ENCODE data around the gene SLC17A9.

SLC17A9 gene

GRCh38 chr20:63006540-63007359, 54.2 kb downstream of the SLC17A9 start, which contains the start of gene BHLHE23:
Gene BHLHE23 (minus strand): TSS chr20:63006964. CDS start chr20:63006774, 190 bp downstream.
- no peak for DNase-seq

GRCh38 chr20:63007360-63007645, 54.8 kb downstream of the SLC17A9 start:
- DNase-seq, result no peak

DNA sequence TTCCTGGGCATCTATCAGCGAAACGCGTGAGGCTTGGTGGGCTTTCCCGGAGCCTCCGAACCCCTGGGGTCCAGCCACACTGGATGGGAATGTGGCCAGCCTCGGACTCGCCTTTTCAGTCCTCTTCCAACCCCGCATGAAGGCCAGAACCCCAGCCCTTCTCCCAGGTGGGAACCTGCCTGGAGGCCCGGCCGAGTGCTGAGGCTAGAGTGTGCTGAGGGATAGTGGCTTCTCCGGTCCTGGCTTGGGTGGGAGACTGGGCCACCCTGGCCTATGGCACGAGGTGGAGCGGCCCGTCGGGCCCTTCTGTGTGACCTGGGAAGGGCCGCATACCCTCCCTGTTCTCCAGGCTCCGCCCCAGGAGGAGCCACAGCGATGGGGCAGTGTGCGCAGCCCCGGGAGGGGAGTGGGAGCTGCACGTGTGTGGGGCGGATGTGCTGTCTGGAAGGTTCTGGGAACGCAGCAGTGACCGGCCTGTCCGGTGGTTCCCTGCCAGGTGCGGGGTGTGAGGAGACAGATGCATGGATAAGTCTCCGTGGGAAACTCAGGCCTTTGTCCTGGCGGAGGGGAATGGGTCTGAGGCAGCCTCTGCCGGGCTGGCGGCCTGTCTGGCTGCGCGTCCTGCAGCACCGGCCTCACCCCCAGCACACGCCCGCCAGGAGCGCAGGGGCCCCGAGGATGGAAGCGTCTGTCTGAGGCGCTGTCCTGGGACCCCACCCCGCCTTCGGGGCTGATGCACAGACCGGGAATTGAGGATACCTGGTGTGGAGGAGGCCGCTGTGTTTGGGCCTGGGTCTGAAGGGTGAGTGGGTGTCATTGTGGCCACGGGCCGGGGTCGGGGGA, 55.4 kb downstream of the SLC17A9 start:
- no peak for DNase-seq

- DNase-seq, result no peak
These were observed 56.1 kb downstream of the SLC17A9 start for GRCh38 chr20:63008541-63009044.

GRCh38 chr20:63009045-63009961, 56.8 kb downstream of the SLC17A9 start:
- peak; percentile 82 to 86 for DNase-seq

DNA sequence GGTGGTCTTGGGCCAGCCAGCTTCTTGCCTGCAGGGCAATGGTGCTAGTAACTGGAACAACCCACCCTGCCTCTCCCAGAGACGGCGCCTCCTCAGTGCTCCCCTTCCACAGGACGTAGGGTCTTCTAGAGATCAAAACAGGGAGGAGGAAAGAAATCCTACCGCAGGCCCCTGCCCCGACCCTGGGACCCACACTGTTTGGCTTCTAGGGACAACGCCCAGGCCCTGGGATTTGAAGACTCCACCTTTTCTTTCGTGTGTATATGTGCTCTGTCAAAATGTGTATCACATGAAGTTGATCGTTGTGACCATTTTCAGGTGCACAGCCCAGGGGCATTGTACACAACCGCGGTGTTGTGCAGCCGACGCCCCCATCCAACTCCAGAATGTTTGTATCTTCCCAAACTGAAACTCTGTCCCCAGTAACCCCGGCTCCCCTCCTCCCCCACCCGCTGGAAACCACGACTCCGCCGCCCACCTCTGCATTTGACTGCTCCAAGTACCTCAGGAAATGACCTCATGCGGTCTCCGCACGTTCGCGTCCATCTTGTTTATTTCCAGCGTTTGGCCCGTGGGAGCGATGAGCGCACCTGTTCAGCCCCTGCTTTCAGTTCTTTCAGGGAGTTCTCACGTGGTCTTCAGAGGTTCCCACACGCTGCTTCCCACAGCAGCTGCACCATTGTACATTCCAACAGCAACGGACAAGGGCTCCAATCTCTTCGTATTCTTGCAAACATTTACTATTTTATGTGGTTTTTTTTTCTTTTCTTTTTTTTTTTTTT, 57.7 kb downstream of the SLC17A9 start:
- DNase-seq, result peak; percentile 64 to 70

DNA sequence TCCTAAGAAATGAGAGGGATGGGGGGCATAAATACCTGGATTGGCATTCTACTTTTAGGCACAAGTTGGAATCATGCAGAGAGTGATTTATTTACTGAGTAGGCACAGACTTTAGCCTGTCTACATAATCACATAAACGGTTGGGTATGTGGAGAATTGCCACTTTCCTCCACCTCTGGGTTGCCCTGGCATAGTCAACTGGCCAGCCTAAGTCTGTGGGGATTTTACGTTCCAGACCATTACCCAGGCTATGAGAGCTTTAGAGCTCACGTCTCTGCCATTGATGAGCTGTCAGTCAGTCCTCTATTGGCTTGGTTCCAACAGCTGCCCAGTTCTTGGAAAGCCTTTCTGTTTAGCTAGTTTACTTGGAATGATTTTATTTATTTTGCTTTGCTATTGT, 59.3 kb downstream of the SLC17A9 start:
- no peak for DNase-seq

DNA sequence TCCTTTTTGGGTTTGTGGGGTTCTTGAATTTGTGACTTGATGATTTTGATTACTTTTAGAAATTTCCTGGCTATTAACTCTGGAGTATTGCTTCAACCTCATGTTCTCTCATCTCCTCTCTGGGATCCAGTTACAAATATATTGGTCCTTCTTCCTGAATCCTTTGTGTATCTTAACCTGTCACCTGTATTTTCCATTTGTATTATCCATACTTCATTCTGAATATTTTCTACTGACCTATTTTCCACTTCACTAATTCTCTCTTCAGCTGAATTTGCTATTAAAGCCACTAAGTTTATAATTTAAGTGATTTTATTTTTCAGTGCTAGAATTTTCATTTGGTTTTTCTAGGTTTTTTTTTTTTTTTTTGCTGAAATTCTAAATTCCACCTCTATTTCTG, 60.7 kb downstream of the SLC17A9 start:
- DNase-seq, result no peak

- DNase-seq, result no peak
These were observed 61.8 kb downstream of the SLC17A9 start for GRCh38 chr20:63014287-63014686.

DNA sequence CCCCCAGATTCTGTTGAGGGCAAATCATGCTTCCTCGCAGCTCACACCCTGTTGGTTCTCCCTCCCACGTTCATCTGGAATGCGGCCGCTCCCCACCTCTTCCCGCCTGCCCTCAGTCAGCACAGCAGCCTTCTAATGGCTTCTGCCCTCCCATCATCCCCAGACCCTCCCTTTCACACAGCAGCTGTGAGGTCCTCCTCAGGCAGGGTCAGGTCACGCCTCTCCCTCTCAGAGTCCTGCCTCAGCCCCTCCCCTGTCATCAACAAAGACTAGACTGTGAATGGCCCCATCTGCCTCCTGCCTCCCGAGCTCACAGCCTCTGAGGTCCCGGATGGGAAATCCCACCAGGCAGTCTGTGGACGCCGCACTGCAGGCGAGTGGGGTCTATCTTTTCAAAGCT, 62.2 kb downstream of the SLC17A9 start:
- no peak for DNase-seq

GRCh38 chr20:63015147-63015661, 62.7 kb downstream of the SLC17A9 start:
- DNase-seq, result no peak

GRCh38 chr20:63015662-63016361, 63.3 kb downstream of the SLC17A9 start:
- DNase-seq, result no peak

GRCh38 chr20:63016514-63017075, 64.1 kb downstream of the SLC17A9 start:
- no peak for DNase-seq

DNA sequence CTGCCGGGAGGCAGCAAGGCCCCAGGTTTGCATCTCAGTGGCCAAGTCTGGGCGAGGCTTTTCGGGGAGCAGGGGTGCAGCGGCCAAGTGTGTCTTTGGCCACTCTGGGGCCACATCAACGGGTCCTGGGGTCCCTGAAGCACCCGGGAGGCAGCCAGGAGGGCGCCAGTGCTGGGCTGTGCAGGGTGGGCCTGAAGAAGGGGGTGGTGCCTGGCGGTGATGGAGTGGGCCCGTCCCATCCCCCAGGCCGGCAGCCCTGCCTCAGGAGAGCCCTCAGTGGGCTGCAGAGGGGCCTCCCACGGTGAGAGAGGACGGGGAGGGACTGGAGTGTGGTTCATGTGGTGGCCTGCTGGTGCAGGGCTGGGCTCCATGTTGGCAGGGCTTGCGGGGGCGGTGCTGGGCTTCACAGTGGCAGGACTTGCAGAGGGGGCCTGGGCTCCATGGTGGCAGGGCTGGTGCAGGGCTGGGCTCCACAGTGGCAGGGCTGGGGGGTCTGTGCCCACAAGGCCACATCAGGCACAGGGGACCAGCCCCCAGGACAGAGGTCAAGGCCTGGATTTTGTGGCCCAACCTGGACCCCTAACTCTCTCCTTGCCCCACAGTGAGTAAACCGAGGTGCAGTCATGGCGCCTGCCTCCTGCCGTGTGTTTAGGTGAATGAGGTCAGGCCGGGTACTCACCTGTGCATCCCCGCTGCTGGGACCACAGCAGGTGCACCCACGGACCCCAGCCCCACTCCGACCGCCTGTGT, 64.7 kb downstream of the SLC17A9 start:
- no peak for DNase-seq

GRCh38 chr20:63017826-63018411, 65.4 kb downstream of the SLC17A9 start:
- no peak for DNase-seq

Data from CD4-positive, alpha-beta T cell treated with Interleukin-1 beta for 1 hour (primary cell).